ENCODE data around the gene QPRT.
"Not testable (repeated sequence)": the region's sequence is repeated elsewhere in the genome, so short reads cannot be mapped to it uniquely, and the experiment has no call there.

QPRT gene

GRCh38 chr16:29680180-29680598 is 1.2 kb downstream of the QPRT start:
- no peak for DNase-seq (ENCODE audit: extremely low spot score)
- ChIA-PET CTCF (interaction anchor here (1.0 to 6.2 kb wide), 7 partner anchors 8 to 38 kb away, joined by 3 to 32 read pairs (median 3); no protein-coding TSS in a partner anchor), POLR2A (no interaction called here)
- no peak for TF ChIP-seq CTCF (IDR thresholded peaks at IDR 0.05; ENCODE audit: control extremely low read depth, extremely low read depth, low read depth, missing control alignments)

- POLR2A ChIA-PET: interaction anchor here (0.6 kb wide), 1 partner anchor 82 kb away, joined by 7 read pairs; no protein-coding TSS in a partner anchor
- no peak for DNase-seq (ENCODE audit: extremely low spot score)
- no peak for TF ChIP-seq CTCF (IDR thresholded peaks at IDR 0.05; ENCODE audit: control extremely low read depth, extremely low read depth, low read depth, missing control alignments)
- CTCF ChIA-PET: interaction anchor here (1.3 to 1.4 kb wide), 3 partner anchors 8 to 165 kb away, joined by 3 to 6 read pairs (median 5); partner anchors contain the start of gene PAGR1
These were observed 4.6 kb downstream of the QPRT start for GRCh38 chr16:29683543-29684090.

GRCh38 chr16:29684679-29685078 is 5.7 kb downstream of the QPRT start:
- ChIA-PET CTCF (interaction anchor here (1.0 to 1.6 kb wide), 4 partner anchors 8 to 347 kb away, joined by 3 to 5 read pairs (median 4); no protein-coding TSS in a partner anchor), POLR2A (interaction anchor here (0.5 kb wide), 1 partner anchor 37 kb away, joined by 6 read pairs; no protein-coding TSS in a partner anchor)
- no peak for TF ChIP-seq CTCF (IDR thresholded peaks at IDR 0.05; ENCODE audit: control extremely low read depth, extremely low read depth, low read depth, missing control alignments)
- no peak for DNase-seq (ENCODE audit: extremely low spot score)

- no peak for TF ChIP-seq CTCF (IDR thresholded peaks at IDR 0.05; ENCODE audit: control extremely low read depth, extremely low read depth, low read depth, missing control alignments)
- ChIA-PET CTCF (interaction anchor here (0.8 to 3.4 kb wide), 4 partner anchors 10 to 345 kb away, joined by 4 to 15 read pairs (median 5); partner anchors contain the start of gene TLCD3B), POLR2A (interaction anchor here (0.5 to 0.6 kb wide), 2 partner anchors 11 to 1515 kb away, joined by 3 read pairs; no protein-coding TSS in a partner anchor)
- no peak for DNase-seq (ENCODE audit: extremely low spot score)
These were observed 7.9 kb downstream of the QPRT start for GRCh38 chr16:29686740-29687332.

GRCh38 chr16:29687755-29688154 is 8.8 kb downstream of the QPRT start:
- no peak for TF ChIP-seq CTCF (IDR thresholded peaks at IDR 0.05; ENCODE audit: control extremely low read depth, extremely low read depth, low read depth, missing control alignments)
- ChIA-PET CTCF (interaction anchor here (1.4 to 3.4 kb wide), 5 partner anchors 8 to 344 kb away, joined by 3 to 15 read pairs (median 4); partner anchors contain the start of genes QPRT and TLCD3B), POLR2A (no interaction called here)
- DNase-seq (ENCODE audit: extremely low spot score): no peak

- no peak for DNase-seq (ENCODE audit: extremely low spot score)
- ChIA-PET CTCF (interaction anchor here (1.4 to 3.4 kb wide), 5 partner anchors 9 to 344 kb away, joined by 3 to 15 read pairs (median 4); partner anchors contain the start of genes QPRT and TLCD3B), POLR2A (no interaction called here)
- no peak for TF ChIP-seq CTCF (IDR thresholded peaks at IDR 0.05; ENCODE audit: control extremely low read depth, extremely low read depth, low read depth, missing control alignments)
These were observed 9.2 kb downstream of the QPRT start for GRCh38 chr16:29688172-29688571.

- POLR2A ChIA-PET; DNase-seq (ENCODE audit: extremely low spot score): not testable (repeated sequence)
- CTCF ChIA-PET: interaction anchor here (1.0 to 3.4 kb wide), 4 partner anchors 11 to 100 kb away, joined by 3 to 32 read pairs (median 9); no protein-coding TSS in a partner anchor
These were observed 10.7 kb downstream of the QPRT start for GRCh38 chr16:29689490-29690351.

- CTCF ChIA-PET: interaction anchor here (1.5 to 2.6 kb wide), 12 partner anchors 9 to 156 kb away, joined by 3 to 32 read pairs (median 7); partner anchors contain the start of genes QPRT and SPN
- DNase-seq (ENCODE audit: extremely low spot score); POLR2A ChIA-PET: not testable (repeated sequence)
These were observed 13.6 kb downstream of the QPRT start for GRCh38 chr16:29692606-29693005.
